ENCODE measurements around the gene LOXL1.

The LOXL1 gene

DNA sequence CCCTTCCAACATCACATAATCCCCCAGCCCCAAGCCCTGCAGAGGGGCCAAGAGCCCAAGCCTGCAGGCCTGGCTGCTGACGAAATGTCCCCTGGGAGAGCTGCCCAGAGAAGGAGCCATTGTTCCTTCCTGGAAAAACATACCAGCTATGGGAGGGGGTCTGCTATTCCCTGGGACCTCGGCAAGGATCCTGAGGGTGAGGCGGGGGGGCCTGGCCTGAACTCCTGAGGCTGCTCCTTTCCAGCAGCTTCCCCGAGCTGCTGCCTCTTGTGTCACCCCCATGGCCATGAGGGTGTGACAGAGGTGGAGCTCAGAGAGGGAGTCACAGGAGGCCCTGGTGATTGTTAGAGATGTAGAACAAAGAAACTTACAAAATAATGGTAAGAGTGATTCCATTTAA, 12.9 kb downstream of the LOXL1 start:
- no peak for DNase-seq (ENCODE audit: low spot score)

DNA sequence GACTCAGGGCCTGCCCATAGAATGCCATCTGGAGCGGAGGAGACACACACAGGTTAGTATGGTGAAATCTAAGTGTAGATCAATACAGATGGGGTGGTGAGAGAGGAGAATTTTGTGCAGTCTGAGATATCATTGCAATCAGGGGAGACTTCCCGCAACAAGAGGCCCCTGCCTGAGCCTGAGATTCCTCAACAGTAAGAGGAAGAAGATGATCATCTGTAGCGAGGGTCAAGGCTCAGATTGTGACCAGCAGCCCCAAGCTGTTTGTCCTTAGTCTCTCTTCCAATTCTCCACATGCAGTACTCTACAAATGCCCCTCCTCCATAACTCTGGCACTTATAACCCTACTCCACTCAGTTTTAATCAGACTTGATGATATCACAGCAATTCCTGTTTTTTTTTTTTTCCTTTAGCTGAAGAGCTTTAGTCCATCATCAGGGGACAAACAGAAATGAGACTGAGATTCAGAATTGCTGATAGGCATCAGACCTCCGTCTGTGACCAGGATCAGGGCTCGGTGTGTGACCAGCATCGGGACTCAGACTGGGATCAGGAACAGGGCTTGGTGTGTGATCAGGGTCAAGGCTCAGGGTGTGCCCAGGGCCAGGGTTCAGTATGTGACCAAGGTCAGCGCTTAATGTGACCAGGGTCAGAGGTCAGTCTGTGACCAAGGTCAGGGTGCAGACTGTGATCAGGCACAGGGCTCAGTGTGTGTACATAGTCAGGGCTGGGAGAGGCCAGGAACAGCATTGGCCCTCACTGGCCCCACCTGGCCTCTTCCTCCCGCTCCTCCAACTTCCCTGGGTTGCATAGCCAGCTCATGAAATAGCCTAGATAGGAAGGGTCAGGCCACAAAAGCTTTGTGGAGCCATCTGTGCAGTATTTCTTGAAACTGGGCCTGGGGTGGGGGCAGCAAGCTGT, 14.1 kb downstream of the LOXL1 start:
- DNase-seq (ENCODE audit: low spot score): no peak

- DNase-seq (ENCODE audit: low spot score): no peak
Measured at GRCh38 chr15:73941044-73941443, 14.8 kb downstream of the LOXL1 start.

GRCh38 chr15:73941449-73941848, 15.2 kb downstream of the LOXL1 start:
- DNase-seq (ENCODE audit: low spot score): no peak

- no peak for DNase-seq (ENCODE audit: low spot score)
Measured at GRCh38 chr15:73941871-73942635, 15.8 kb downstream of the LOXL1 start.

DNA sequence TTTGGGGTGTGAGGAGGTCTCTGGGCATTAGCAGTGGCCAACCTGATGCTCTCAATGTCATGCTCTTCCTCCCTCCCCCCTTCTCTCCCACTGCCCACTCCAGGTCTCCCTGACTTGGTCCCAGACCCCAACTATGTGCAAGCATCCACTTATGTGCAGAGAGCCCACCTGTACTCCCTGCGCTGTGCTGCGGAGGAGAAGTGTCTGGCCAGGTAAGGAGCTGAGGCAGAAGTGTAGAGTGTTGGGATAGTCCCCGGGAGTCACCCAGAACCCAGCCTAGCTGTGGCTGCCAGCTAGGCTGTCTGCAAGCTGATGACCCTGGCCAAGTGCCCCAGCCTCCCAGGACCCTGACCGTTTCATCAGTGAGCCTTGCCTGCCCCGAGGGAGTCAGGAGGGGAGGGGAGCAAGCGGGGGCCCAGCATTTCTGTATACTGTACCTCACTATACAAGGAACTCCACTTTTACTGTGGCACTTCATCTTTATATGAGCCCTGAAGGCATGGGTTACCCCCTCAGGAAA, 16.5 kb downstream of the LOXL1 start:
- no peak for DNase-seq (ENCODE audit: low spot score)

DNA sequence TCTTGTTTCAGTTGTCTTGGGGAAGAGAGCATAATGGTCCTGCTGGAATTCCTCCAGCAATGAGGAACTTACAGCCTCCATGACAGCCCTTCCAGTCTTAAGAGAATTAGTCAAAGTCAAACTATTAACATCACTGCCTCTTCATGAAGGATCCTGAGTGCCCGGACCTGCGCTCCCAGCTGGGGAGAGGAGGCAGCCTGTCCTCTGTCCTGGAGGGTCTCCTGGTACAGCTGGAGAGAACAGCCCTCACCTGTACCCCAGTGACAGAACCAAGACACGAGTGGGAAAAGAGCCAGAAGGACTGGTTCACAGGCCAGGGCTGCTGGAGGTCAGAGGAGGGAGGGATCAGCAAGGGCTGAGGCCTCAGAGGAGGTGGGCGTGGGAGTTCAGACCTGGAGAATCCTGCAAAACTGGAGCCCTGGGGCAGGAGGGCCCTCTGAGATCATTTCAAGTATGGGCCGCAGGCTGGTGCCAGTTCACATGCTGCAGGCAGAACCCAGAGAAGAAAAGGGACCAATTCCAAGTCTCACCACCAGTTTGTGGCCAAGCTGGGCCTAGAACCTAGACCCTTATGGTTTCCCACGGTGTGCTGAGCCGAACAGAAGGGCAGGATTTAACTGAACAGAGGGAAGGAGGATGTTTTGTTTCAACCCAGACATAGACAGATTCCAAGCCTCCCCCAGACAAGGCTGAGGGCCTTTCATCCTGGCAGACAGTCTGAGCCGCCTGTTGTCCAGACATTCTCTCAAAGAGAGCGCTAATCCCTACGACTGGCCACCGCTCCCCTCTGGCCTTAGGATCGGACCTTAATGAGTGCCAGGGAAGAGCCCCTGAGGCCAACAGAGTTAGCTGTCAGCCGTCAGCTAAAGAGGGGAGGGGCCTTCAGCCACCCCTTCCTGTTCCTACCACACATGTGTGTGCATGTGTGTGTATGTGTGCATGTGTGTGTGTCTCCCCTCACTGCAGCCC, 18.2 kb downstream of the LOXL1 start:
- DNase-seq (ENCODE audit: low spot score): no peak

DNA sequence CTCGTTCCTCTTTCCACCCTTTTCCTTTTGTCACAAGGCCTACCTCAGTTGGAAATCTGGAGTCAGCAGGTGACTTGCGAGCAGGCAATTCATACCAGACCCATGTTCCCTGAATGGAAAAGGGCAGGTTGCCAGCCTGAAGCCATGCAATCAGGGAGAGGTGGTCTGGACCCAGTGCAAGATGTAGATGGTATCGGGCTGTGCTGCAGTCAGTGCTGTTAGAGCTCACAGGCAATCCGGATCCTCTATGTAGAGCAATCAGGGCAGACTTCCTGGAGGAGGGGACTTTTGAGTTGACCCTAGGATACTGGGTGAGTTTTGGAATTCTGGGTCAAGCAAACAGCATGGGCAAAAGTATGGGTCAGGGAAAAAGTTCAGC, 18.9 kb downstream of the LOXL1 start:
- no peak for DNase-seq (ENCODE audit: low spot score)

GRCh38 chr15:73946046-73946721, 19.9 kb downstream of the LOXL1 start:
- DNase-seq (ENCODE audit: low spot score): no peak

GRCh38 chr15:73946795-73947370, 20.6 kb downstream of the LOXL1 start:
- DNase-seq (ENCODE audit: low spot score): no peak

DNA sequence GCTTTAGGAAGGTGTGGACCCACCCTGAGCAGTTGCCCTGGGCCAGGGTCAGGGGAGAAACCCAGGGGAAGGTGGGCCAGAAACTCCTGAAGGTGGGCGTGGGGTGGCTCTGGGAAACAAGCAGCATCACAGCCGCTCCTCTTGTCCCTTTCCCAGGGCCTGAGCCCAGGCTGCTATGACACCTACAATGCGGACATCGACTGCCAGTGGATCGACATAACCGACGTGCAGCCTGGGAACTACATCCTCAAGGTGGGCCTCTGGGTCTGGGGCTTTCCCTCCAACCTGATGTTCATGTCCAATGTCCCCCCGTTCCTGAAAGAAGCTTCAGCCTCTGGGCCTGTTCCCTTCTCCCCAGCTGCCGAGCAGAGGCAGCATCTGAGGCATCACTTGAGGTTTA, 21.4 kb downstream of the LOXL1 start:
- no peak for DNase-seq (ENCODE audit: low spot score)

DNA sequence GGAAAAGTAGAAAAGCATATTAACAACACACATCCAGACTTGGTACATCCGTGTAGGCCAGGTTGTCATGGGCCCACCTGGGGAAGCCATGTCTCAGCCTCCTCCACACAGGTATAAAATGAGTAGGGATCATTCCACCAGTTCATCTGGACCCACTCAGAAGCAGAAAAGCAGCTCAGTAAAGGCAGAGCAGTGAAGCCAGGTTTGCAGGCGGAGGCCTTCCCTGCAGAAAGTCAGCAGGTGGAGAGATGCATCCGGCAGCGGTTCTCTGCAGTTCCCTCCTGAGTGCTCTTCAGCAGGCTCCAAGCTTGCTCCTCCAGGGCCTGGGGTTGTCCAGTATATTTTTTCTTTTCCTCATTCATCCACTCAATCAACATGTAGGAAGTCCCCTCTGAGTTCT, 22.1 kb downstream of the LOXL1 start:
- DNase-seq (ENCODE audit: low spot score): no peak

DNA sequence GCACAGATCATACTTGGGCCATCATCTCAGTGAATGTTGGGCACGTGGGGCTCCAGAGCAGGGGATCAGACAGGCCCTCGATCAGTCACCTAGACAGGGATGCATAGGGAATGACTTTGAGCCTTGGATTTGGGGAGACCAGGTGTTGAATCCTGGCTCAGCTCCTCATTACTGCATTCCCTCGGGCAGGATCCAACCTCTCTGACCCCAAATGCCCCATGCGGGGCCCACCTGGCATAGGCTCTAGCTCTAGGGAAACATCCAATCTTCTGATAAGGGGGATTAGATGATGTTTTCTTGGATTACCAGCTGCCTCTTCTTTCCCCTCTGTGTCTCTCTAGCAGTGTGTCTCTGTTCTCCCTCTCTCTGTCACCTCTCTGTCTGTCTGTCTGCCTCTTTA, 22.7 kb downstream of the LOXL1 start:
- no peak for DNase-seq (ENCODE audit: low spot score)

DNA sequence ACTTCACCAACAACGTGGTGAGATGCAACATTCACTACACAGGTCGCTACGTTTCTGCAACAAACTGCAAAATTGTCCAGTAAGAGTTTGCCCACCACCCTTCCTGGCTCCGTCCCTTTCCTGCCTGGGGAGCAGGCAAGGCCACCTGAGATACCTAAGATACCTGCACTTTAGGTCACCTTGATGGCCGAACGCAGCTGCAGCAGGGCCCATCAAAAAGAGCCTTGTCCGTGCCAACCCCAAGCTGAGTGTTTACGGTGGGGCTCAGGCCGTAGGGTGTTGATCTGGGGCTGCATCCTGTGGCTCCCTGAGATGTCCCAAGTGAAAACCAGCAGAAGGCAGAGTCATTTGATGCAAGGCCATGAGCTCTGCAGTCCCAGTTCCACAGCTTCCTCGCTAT, 23.2 kb downstream of the LOXL1 start:
- no peak for DNase-seq (ENCODE audit: low spot score)

DNA sequence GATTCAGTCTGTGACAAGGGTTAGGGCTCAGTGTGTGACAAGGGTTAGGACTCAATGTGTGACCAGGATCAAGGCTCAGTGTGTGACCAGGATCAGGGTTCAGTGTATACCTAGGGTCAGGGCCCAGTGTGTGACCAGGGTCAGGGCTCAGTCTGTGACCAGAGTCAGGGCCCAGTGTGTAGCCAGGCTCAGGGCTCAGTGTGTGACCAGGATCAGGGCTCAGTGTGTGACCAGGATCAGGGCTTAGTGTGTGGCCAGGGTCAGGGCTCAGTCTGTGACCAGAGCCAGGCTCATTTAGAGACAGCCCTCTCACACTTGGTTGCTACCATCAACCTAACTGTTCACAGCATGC, 24.2 kb downstream of the LOXL1 start:
- no peak for DNase-seq (ENCODE audit: low spot score)

- DNase-seq (ENCODE audit: low spot score): peak; percentile 97
Measured at GRCh38 chr15:73950831-73951561, 24.7 kb downstream of the LOXL1 start.

DNA sequence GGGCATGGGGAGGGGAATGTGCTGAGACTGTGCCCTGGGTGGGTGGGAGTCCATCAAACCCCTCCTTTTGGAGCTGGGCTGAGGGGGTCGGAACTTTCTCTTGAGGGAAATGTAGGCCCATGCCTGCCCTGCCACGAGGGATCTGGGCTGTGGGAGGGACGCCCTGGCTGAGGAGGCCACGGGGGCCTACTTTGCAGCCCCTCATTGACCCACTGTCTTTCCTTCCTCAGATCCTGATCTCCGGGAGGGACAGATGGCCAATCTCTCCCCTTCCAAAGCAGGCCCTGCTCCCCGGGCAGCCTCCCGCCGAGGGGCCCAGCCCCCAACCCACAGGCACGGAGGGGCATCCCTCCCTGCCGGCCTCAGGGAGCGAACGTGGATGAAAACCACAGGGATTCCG, 25.3 kb downstream of the LOXL1 start:
- peak; percentile 56 for DNase-seq (ENCODE audit: low spot score)

DNA sequence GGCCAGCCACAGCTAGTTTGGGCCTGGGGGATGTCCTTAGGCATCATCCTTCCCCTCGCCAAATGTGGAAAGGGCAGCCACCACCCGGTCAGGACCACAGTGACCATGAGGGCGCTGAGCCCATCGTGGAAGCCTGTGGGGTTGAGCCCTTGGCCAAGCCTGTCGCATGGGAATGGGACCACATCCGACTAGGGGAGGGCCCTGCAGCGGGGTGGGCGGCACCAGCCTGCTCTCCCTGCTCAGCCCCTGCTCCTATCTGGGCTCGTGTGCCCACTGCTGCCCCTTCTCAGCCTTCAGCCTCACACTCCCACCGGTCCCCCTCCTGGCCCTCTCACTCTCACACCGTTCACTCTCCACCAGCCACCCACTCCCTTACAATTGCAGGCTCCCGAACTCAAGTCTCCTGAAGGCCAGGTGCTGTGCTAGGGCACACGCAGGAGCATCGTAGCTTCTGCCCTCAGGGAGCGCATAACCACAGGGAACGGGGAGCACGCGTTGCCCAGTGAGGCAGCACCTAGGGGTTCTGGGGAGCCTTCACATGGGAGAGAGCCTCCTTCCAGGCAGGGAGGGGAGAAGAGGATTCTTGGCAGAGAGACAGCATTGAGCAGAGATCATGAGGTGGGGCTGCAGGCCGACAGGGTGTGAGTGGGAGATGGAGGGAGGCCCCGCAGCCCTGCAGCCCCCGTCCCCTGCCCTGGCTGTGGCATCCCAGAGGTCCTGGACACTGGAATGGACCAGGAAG, 26.1 kb downstream of the LOXL1 start:
- DNase-seq (ENCODE audit: low spot score): no peak

DNA sequence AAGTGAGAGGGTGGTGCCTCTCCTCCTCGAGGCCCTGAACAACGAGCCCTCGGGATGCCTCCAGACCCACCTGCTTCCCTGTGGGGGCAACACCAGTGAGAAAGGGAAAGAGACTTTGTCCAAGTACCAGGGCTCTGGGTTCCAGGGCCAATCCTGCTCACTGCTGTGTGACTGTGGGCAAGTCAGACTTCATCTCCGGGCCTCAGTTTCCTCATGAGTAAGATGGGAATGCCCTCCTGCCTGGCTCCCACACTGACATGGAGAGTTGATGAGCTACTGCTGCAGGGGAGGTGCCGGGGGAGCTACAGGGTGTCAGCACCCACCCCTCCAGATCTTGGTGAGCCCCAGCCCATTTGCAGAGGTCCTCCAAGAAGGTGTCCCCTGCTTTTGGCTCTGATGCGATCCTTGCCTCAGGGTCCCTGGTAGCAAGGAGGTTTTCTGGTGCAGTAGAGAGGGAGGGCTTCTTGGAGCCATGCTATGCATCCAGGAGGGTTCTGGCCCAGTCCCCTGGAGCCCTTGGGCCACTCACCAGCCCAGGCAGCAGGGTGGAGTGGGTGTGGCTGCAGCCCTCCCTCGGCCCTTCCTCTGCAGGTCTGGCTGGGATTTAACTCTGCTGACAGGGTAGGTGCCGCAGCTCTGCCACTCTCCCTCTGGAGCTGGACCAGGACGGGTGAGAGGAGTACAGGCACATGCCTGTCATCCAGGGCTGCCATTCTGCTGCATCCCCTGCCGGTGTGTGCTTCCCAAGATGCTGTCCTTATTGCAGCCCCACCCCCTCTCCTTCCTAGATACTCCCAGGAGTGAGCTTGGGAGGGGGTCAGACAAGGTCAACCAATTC, 26.9 kb downstream of the LOXL1 start:
- no peak for DNase-seq (ENCODE audit: low spot score)

Measured in D341Med (cell line).